HG03460 (cell line): ENCODE results near the gene ATL3.
"Not testable (repeated sequence)": the region's sequence is repeated elsewhere in the genome, so short reads cannot be mapped to it uniquely, and the experiment has no call there.

ENCODE experiments used
- ATAC-seq: cut with Tn5 transposase; IDR thresholded peaks from one replicate; pipeline ENCODE4 v1.9.1; 2021; ENCODE audit not compliant: unreplicated experiment

The ATL3 gene

GRCh38 chr11:63623513-63624140, 47.5 kb downstream of the ATL3 start:
- ATAC-seq, result no peak

- no peak for ATAC-seq
These were observed 48.9 kb downstream of the ATL3 start for GRCh38 chr11:63622323-63622722.

GRCh38 chr11:63621071-63621470, 50.1 kb downstream of the ATL3 start:
- no peak for ATAC-seq

- ATAC-seq, result no peak
These were observed 51.2 kb downstream of the ATL3 start for GRCh38 chr11:63619967-63620366.

- ATAC-seq, result not testable (repeated sequence)
These were observed 53.5 kb downstream of the ATL3 start for GRCh38 chr11:63617686-63618085.

- no peak for ATAC-seq
These were observed 54.2 kb downstream of the ATL3 start for GRCh38 chr11:63616953-63617352.

GRCh38 chr11:63614136-63614671, 57.0 kb downstream of the ATL3 start, which contains the start of gene PLAAT3:
Gene PLAAT3 (minus strand): TSS chr11:63614433. CDS start chr11:63614014, 419 bp downstream.
- no peak for ATAC-seq

- no peak for ATAC-seq
These were observed 57.5 kb downstream of the ATL3 start for GRCh38 chr11:63613517-63614135.

- no peak for ATAC-seq
These were observed 59.0 kb downstream of the ATL3 start for GRCh38 chr11:63612181-63612580.

GRCh38 chr11:63611395-63611747, 59.8 kb downstream of the ATL3 start:
- ATAC-seq, result no peak

GRCh38 chr11:63610604-63611394, 60.4 kb downstream of the ATL3 start:
- no peak for ATAC-seq

GRCh38 chr11:63609971-63610580, 61.1 kb downstream of the ATL3 start:
- no peak for ATAC-seq

GRCh38 chr11:63609536-63609935, 61.6 kb downstream of the ATL3 start:
- no peak for ATAC-seq

GRCh38 chr11:63608353-63609345, 62.5 kb downstream of the ATL3 start:
- no peak for ATAC-seq

- no peak for ATAC-seq
These were observed 68.0 kb downstream of the ATL3 start for GRCh38 chr11:63603180-63603518.

GRCh38 chr11:63602290-63603179, 68.6 kb downstream of the ATL3 start:
- not testable (repeated sequence) for ATAC-seq

- ATAC-seq, result no peak
These were observed 71.7 kb downstream of the ATL3 start for GRCh38 chr11:63599211-63600122.

GRCh38 chr11:63598556-63598955, 72.6 kb downstream of the ATL3 start:
- no peak for ATAC-seq
